GM18951 (cell line): ENCODE data around the gene AARS2.
A peak's percentile ranks its signal among the peaks of the same experiment; 100 is the strongest.

Source experiments
- POLR2A ChIP-seq: IDR thresholded peaks from 4 replicates; pipeline ENCODE4 v1.6.1; 2011; ENCODE audit warnings: mild to moderate bottlenecking; ENCODE audit not compliant: insufficient read length, insufficient read depth; ENCODE audit errors: extremely low read depth
- in situ Hi-C: fragments of 300-500 bp; cut with MboI; formaldehyde crosslinking; loops from one replicate; pipeline ENCODE4 v1.12.0; 2022; ENCODE audit warnings: low sequenced_read_pairs, mixed read lengths, inconsistent platforms; ENCODE audit not compliant: unreplicated experiment

Gene AARS2

GRCh38 chr6:44272529-44272928 is 40.6 kb downstream of the AARS2 start:
- in situ Hi-C loops, result no loop called here
- no peak for TF ChIP-seq POLR2A

GRCh38 chr6:44271914-44272313 is 41.2 kb downstream of the AARS2 start:
- in situ Hi-C loops, result no loop called here
- TF ChIP-seq POLR2A, result no peak

GRCh38 chr6:44271406-44271723 is 41.8 kb downstream of the AARS2 start:
- no peak for TF ChIP-seq POLR2A
- in situ Hi-C loops, result no loop called here

GRCh38 chr6:44270526-44271405 is 42.4 kb downstream of the AARS2 start:
- TF ChIP-seq POLR2A, result no peak
- in situ Hi-C loops, result no loop called here

- no peak for TF ChIP-seq POLR2A
- in situ Hi-C loops, result no loop called here
Measured at GRCh38 chr6:44269921-44270525, 43.1 kb downstream of the AARS2 start, which contains the start of gene TMEM151B. Gene TMEM151B, plus strand, starts transcription at chr6:44270450. Its CDS starts 293 bp downstream, at chr6:44270743.

- TF ChIP-seq POLR2A, result no peak
- in situ Hi-C loops, result no loop called here
Measured at GRCh38 chr6:44269178-44269920, 43.8 kb downstream of the AARS2 start.

DNA sequence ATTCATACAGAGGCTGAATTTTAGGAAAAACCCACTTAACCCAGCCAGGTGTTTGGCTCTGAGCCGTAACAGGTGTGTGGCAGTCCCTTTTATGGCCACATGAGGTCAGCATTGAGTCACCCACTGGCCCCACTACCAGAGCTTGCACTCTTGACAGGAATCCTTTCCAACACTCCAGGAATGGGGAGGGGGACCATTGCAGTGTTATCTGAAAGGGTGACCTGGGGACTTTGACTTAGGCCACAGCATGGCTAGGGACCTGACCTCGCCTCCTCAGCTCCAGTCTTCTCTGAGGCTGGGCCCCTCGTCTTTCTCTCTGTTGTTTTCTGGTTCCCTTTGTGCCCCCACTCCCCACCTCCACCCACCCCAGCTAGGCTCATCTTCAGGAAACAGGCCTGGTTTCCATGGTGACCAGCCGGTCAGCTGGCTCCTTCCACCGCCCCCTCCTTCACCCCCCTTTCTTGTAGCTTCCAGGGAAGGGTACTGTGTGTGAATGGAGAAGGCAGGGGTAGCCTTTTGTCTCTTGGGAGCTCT is 45.0 kb downstream of the AARS2 start:
- in situ Hi-C loops, result no loop called here
- no peak for TF ChIP-seq POLR2A

GRCh38 chr6:44267252-44267651 is 45.9 kb downstream of the AARS2 start:
- in situ Hi-C loops, result no loop called here
- no peak for TF ChIP-seq POLR2A

- in situ Hi-C loops, result no loop called here
Measured at GRCh38 chr6:44266347-44266746, 46.8 kb downstream of the AARS2 start.

GRCh38 chr6:44265722-44266233 is 47.4 kb downstream of the AARS2 start:
- no peak for TF ChIP-seq POLR2A
- in situ Hi-C loops, result no loop called here

More at GRCh38 chr6:44266347-44266746, 46.8 kb downstream of the AARS2 start:
- no peak for TF ChIP-seq POLR2A

DNA sequence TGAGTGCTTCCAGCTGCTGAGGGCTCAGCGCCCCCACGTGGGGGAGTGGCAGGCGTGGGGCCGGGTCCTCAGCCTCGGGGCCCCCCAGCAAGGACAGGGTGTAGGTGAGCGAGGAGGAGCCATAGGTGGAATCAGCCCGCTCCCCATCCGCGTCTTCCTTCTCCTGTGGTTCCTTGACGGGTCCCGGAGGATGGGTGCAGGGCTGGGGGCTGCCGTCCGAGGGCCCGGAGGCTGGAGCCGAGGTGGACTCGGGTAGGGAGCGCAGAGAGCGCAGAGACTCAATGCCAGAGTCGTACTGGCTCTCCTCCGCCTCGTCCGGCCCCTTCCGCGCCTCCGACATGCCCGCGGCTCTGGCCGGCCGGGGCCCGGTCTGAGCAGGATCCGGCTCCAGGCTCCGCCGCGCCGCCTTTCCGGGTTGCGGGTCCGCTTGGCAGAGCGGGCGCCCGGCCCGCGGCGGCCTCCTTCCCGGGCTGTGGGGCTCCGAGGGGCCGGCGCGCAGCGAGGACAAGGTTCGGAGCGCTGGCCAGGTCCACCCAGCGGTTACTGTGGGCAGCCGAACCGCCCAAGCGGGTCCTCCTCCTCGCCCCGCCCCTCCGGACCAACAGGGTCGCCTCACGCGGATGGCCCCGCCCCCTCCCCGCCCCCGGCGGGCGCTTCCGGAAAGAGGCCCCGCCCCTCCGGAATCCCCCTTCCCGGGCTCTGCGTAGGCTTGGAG is 48.0 kb downstream of the AARS2 start, which contains the start of gene NFKBIE:
NFKBIE (minus strand) TSS at position 545 of the 715 bp plus-strand sequence; CDS start at position 340, 205 bp downstream.
- TF ChIP-seq POLR2A, result peak; percentile 91
- in situ Hi-C loops, result no loop called here
